ENCODE measurements around the gene HIF1A. TPM values are rescaled to one million over a fixed set of nuclear protein-coding genes. Genes with fewer than 3 reads are reported as not detected.
"Not testable (repeated sequence)": the region's sequence is repeated elsewhere in the genome, so short reads cannot be mapped to it uniquely, and the experiment has no call there.

Gene HIF1A
- total RNA-seq, 2 experiments from 2014 or later: 398 to 417 TPM

DNA sequence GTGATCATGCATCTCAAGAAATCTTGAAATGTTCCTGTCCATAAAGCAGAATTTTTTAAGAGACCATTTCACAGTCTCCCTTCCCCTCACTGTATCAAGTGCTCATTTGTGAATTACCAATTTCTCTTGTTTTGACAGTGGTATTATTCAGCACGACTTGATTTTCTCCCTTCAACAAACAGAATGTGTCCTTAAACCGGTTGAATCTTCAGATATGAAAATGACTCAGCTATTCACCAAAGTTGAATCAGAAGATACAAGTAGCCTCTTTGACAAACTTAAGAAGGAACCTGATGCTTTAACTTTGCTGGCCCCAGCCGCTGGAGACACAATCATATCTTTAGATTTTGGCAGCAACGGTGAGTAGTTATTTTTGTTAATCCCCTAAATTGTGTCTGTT lies 41.4 kb downstream of the HIF1A start:
- peaks cover 25% of the 10 kb centered on the region for H3K4me1 Mint-ChIP-seq (ENCODE audit: low read depth)
- intact Hi-C loops (cut with micrococcal nuclease): no loop called here
- no peaks in the 10 kb centered on the region for H3K9me3 Mint-ChIP-seq
- peaks cover 74% of the 10 kb centered on the region for H3K36me3 Mint-ChIP-seq (ENCODE audit: low read depth)
- peak overlapping the region; percentile 54 for H3K27ac Mint-ChIP-seq
- no peaks in the 10 kb centered on the region for H3K27me3 Mint-ChIP-seq (ENCODE audit: low read depth)
- H3K4me3 Mint-ChIP-seq: no peak overlapping the region
- no peak for DNase-seq
- CTCF ChIA-PET: no interaction called here

DNA sequence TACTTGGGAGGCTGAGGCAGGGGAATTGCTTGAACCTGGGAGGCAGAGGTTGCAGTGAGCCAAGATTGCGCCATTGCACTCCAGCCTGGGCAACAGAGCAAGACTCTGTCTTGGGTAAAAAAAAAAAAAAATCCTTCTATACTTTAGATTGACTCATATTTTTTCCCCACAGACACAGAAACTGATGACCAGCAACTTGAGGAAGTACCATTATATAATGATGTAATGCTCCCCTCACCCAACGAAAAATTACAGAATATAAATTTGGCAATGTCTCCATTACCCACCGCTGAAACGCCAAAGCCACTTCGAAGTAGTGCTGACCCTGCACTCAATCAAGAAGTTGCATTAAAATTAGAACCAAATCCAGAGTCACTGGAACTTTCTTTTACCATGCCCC lies 42.6 kb downstream of the HIF1A start:
- CTCF ChIA-PET: interaction anchor here (0.9 kb wide), 2 partner anchors 39 to 282 kb away, joined by 3 read pairs; no protein-coding TSS in a partner anchor
- Mint-ChIP-seq H3K27ac (peak overlapping the region; percentile 66), H3K27me3 (ENCODE audit: low read depth) (no peaks in the 10 kb centered on the region), H3K9me3 (no peaks in the 10 kb centered on the region), H3K4me3 (no peak overlapping the region), H3K36me3 (ENCODE audit: low read depth) (peaks cover 70% of the 10 kb centered on the region), H3K4me1 (ENCODE audit: low read depth) (peaks cover 25% of the 10 kb centered on the region)
- intact Hi-C loops (cut with micrococcal nuclease): no loop called here
- DNase-seq: no peak

DNA sequence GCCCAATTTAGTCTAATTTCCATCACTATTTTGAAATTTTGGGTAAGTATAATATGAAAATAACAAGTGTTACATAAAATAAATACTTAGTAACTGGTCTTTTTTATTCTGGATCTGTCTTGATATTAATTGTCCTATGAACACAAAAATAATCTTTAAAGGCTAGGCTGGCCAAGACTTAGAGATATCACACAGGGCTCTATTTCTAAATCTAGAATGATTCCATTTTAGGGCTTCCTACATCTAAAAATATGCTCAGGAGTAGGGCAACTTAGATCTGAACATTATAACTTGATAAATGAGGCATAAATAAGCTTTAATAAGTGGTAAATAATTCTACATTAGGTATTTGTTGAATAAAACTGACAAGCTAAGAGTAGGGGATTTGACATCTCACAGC lies 43.8 kb downstream of the HIF1A start:
- Mint-ChIP-seq H3K4me3 (no peak overlapping the region), H3K27ac (peak overlapping the region; percentile 66), H3K4me1 (ENCODE audit: low read depth) (peaks cover 23% of the 10 kb centered on the region), H3K9me3 (no peaks in the 10 kb centered on the region), H3K27me3 (ENCODE audit: low read depth) (no peaks in the 10 kb centered on the region), H3K36me3 (ENCODE audit: low read depth) (peaks cover 71% of the 10 kb centered on the region)
- CTCF ChIA-PET: interaction anchor here (1.0 to 2.1 kb wide), 2 partner anchors 10 to 99 kb away, joined by 6 to 7 read pairs; no protein-coding TSS in a partner anchor
- no peak for DNase-seq
- intact Hi-C loops (cut with micrococcal nuclease): no loop called here

DNA sequence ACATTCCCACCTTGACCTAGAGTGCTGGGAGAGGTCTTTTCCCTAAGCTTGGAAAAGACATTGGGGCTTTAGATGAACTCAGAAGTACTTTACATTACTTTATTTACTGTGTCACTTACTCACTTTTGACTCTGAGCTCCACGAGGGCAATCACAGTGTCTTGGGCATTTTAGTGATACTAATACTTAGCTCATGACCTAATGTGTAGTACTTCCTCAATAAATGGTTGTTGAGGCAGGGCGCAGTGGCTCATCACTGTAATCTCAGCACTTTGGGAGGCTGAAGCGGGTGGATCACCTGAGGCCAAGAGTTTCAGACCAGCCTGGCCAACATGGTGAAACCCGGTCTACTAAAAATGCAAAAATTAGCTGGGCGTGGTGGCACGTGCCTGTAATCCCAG lies 47.1 kb downstream of the HIF1A start:
- CTCF ChIA-PET: interaction anchor here (0.6 to 1.4 kb wide), 7 partner anchors 17 to 426 kb away, joined by 3 to 4 read pairs (median 3); no protein-coding TSS in a partner anchor
- intact Hi-C loops (cut with micrococcal nuclease): no loop called here
- H3K27me3 Mint-ChIP-seq (ENCODE audit: low read depth): no peaks in the 10 kb centered on the region
- no peak for DNase-seq
- peaks cover 16% of the 10 kb centered on the region for H3K4me1 Mint-ChIP-seq (ENCODE audit: low read depth)
- H3K36me3 Mint-ChIP-seq (ENCODE audit: low read depth): peaks cover 67% of the 10 kb centered on the region
- H3K9me3 Mint-ChIP-seq: no peaks in the 10 kb centered on the region
- H3K27ac Mint-ChIP-seq: peak overlapping the region; percentile 18
- H3K4me3 Mint-ChIP-seq: no peak overlapping the region

DNA sequence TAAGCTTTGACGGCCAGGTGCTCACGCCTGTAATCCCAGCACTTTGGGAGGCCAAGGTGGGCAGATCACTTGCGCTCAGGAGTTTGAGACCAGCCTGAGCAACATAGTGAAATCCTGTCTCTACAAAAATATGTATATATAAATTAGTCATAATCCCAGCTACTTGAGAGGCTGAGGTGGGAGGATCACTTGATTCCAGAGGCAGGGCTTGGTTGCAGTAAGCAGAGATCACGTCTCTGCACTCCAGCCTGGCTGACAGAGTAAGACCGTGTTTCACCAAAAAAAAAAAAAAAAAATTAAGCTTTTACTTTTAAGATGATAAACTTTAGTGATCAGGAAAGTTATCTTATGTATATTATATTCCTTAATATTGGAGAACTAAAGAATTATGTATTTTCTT lies 48.9 kb downstream of the HIF1A start:
- intact Hi-C loops (cut with micrococcal nuclease): no loop called here
- Mint-ChIP-seq H3K27ac (peak overlapping the region; percentile 70), H3K4me3 (no peak overlapping the region), H3K36me3 (ENCODE audit: low read depth) (peaks cover 61% of the 10 kb centered on the region), H3K9me3 (no peaks in the 10 kb centered on the region), H3K4me1 (ENCODE audit: low read depth) (peaks cover 18% of the 10 kb centered on the region), H3K27me3 (ENCODE audit: low read depth) (no peaks in the 10 kb centered on the region)
- CTCF ChIA-PET: interaction anchor here (0.6 to 2.2 kb wide), 4 partner anchors 38 to 496 kb away, joined by 3 to 19 read pairs (median 4); no protein-coding TSS in a partner anchor
- no peak for DNase-seq

DNA sequence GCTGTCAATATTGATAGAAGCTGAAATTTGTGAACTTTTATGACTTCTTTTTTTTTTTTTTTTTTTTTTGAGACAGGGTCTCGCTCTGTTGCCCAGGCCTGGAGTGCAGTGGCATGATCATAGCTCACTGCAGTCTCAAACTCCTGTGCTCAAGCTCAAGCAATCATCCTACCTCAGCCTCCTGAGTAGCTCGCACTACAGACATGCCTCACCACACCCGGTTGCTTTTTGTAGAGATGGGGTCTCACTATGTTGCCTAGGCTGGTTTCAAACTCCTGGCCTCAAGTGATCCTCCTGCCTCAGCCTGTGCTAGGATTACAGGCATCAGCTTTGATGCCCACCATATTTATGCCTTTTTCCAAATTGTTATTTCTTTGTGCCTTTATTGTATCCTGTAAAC lies 51.0 kb downstream of the HIF1A start:
- H3K36me3 Mint-ChIP-seq (ENCODE audit: low read depth): peaks cover 54% of the 10 kb centered on the region
- DNase-seq; H3K27ac Mint-ChIP-seq; H3K4me3 Mint-ChIP-seq; H3K9me3 Mint-ChIP-seq; H3K27me3 Mint-ChIP-seq (ENCODE audit: low read depth); intact Hi-C loops (cut with micrococcal nuclease): not testable (repeated sequence)
- H3K4me1 Mint-ChIP-seq (ENCODE audit: low read depth): peaks cover 24% of the 10 kb centered on the region
- CTCF ChIA-PET: interaction anchor here (1.3 kb wide), 1 partner anchor 91 kb away, joined by 5 read pairs; no protein-coding TSS in a partner anchor

DNA sequence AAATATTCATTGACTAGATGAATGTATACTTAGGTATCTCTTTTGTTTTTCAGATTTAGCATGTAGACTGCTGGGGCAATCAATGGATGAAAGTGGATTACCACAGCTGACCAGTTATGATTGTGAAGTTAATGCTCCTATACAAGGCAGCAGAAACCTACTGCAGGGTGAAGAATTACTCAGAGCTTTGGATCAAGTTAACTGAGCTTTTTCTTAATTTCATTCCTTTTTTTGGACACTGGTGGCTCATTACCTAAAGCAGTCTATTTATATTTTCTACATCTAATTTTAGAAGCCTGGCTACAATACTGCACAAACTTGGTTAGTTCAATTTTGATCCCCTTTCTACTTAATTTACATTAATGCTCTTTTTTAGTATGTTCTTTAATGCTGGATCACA lies 51.6 kb downstream of the HIF1A start:
- Mint-ChIP-seq H3K4me3 (no peak overlapping the region), H3K36me3 (ENCODE audit: low read depth) (peaks cover 51% of the 10 kb centered on the region), H3K9me3 (no peaks in the 10 kb centered on the region), H3K27me3 (ENCODE audit: low read depth) (no peaks in the 10 kb centered on the region), H3K27ac (no peak overlapping the region), H3K4me1 (ENCODE audit: low read depth) (peaks cover 24% of the 10 kb centered on the region)
- CTCF ChIA-PET: interaction anchor here (1.3 kb wide), 1 partner anchor 90 kb away, joined by 5 read pairs; no protein-coding TSS in a partner anchor
- no peak for DNase-seq
- intact Hi-C loops (cut with micrococcal nuclease): no loop called here

DNA sequence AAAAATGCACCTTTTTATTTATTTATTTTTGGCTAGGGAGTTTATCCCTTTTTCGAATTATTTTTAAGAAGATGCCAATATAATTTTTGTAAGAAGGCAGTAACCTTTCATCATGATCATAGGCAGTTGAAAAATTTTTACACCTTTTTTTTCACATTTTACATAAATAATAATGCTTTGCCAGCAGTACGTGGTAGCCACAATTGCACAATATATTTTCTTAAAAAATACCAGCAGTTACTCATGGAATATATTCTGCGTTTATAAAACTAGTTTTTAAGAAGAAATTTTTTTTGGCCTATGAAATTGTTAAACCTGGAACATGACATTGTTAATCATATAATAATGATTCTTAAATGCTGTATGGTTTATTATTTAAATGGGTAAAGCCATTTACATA lies 52.0 kb downstream of the HIF1A start:
- intact Hi-C loops (cut with micrococcal nuclease): no loop called here
- no peak overlapping the region for H3K27ac Mint-ChIP-seq
- CTCF ChIA-PET: interaction anchor here (1.3 kb wide), 1 partner anchor 90 kb away, joined by 5 read pairs; no protein-coding TSS in a partner anchor
- H3K27me3 Mint-ChIP-seq (ENCODE audit: low read depth): no peaks in the 10 kb centered on the region
- H3K36me3 Mint-ChIP-seq (ENCODE audit: low read depth): peaks cover 50% of the 10 kb centered on the region
- H3K4me1 Mint-ChIP-seq (ENCODE audit: low read depth): peaks cover 24% of the 10 kb centered on the region
- no peak overlapping the region for H3K4me3 Mint-ChIP-seq
- H3K9me3 Mint-ChIP-seq: no peaks in the 10 kb centered on the region
- no peak for DNase-seq

DNA sequence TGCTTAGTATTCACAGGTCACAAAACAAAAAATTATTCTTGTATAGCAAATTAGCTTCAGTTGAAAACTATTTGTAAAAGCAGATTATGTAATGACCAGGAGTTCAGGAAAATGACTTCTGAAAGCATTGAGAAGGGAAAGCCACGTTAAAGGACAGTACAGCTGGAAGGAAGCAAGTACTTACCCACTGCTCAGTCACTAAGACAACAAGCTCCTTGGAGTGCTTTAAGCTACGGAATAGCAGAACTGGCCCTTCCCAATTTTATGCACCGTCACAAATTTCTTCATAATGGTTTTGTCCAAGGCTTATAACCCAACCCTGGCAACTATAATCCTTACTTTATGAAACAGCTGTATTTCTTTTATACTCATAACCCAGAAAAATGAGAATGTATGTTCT lies 54.0 kb downstream of the HIF1A start:
- Mint-ChIP-seq H3K27me3 (ENCODE audit: low read depth) (no peaks in the 10 kb centered on the region), H3K4me3 (no peak overlapping the region), H3K4me1 (ENCODE audit: low read depth) (peaks cover 24% of the 10 kb centered on the region), H3K27ac (peak overlapping the region; percentile 43), H3K36me3 (ENCODE audit: low read depth) (peaks cover 39% of the 10 kb centered on the region), H3K9me3 (no peaks in the 10 kb centered on the region)
- CTCF ChIA-PET: interaction anchor here (0.5 to 2.1 kb wide), 12 partner anchors 10 to 453 kb away, joined by 3 to 7 read pairs (median 3); no protein-coding TSS in a partner anchor
- intact Hi-C loops (cut with micrococcal nuclease): loop anchor here (2.0 kb wide), 1 partner anchor 20 kb away; no protein-coding TSS in a partner anchor
- no peak for DNase-seq

DNA sequence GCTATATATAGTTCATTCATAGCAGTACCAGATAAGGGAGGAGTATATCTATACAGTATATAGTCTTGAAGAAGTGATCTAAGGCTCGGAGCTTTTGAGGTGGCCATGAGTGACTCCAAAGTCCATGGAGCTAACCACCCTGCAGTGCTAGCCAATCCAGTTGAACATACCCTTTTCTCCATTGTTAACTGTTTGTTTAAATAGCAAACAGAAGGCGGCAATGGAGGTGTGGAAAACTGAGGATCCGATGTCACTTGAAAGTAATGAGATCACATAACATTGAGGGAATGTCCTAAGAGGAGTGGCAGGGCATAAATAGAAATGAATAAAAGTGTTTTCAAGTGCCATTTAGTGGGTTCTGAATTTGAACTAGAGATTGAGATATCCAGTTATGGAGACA lies 54.6 kb downstream of the HIF1A start:
- peaks cover 24% of the 10 kb centered on the region for H3K4me1 Mint-ChIP-seq (ENCODE audit: low read depth)
- CTCF ChIA-PET: interaction anchor here (0.5 to 2.1 kb wide), 10 partner anchors 10 to 295 kb away, joined by 3 to 7 read pairs (median 3); no protein-coding TSS in a partner anchor

DNA sequence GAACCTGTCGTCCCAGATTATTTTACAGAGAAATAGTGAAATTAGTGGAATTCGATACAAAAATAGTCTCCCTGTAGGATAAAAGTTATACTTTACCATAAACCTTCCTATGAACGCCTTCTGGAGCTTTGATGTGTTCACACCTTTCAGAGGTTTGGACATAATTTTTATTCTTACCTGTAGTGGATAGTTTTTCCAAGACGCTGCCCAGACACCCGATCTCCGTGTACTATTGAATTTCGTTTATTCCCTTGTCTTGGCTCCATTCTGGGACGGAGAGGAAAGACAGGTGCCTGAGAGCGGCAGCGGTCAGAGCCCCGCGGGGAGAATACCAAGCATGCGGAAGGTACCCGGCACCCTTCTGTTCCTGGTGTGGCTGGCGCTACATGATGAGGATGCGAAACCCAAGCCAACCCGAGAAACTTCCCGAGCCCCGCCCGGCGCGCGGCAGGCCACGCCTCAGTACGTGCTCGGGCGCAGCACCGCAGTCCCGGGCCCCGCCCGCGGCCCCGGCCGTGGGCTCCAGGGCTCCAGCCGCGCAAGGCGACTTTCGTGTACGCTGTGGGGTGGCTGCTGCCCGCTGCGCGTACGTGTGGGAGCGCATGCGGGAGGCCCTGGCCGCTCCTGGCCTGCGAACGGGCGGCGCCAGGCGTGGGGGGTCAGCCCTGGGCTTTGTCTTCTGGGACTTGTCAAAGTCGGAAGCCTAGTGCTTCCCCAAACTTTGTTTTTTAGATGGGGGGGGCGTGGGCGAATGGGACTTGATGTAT lies 55.6 kb downstream of the HIF1A start:
- peak overlapping the region; percentile 75 for H3K4me3 Mint-ChIP-seq
- H3K4me1 Mint-ChIP-seq (ENCODE audit: low read depth): peaks cover 24% of the 10 kb centered on the region
- peaks cover 26% of the 10 kb centered on the region for H3K36me3 Mint-ChIP-seq (ENCODE audit: low read depth)
- intact Hi-C loops (cut with micrococcal nuclease): loop anchor here (1.0 kb wide), 2 partner anchors 11 to 86 kb away; partner anchors contain the start of gene SNAPC1
- peak overlapping the region; percentile 75 for H3K27ac Mint-ChIP-seq
- no peaks in the 10 kb centered on the region for H3K9me3 Mint-ChIP-seq
- CTCF ChIA-PET: interaction anchor here (0.7 to 2.1 kb wide), 4 partner anchors 11 to 86 kb away, joined by 4 to 7 read pairs (median 4); no protein-coding TSS in a partner anchor
- DNase-seq: peak; percentile 87
- no peaks in the 10 kb centered on the region for H3K27me3 Mint-ChIP-seq (ENCODE audit: low read depth)

More for the DNA sequence above, 54.6 kb downstream of the HIF1A start:
- H3K27ac Mint-ChIP-seq: peak overlapping the region; percentile 44
- DNase-seq: peak; percentile 16
- intact Hi-C loops (cut with micrococcal nuclease): loop anchor here (2.0 kb wide), 1 partner anchor 21 kb away; no protein-coding TSS in a partner anchor
- no peaks in the 10 kb centered on the region for H3K9me3 Mint-ChIP-seq
- H3K4me3 Mint-ChIP-seq: peak overlapping the region; percentile 75
- H3K36me3 Mint-ChIP-seq (ENCODE audit: low read depth): peaks cover 36% of the 10 kb centered on the region
- H3K27me3 Mint-ChIP-seq (ENCODE audit: low read depth): no peaks in the 10 kb centered on the region

DNA sequence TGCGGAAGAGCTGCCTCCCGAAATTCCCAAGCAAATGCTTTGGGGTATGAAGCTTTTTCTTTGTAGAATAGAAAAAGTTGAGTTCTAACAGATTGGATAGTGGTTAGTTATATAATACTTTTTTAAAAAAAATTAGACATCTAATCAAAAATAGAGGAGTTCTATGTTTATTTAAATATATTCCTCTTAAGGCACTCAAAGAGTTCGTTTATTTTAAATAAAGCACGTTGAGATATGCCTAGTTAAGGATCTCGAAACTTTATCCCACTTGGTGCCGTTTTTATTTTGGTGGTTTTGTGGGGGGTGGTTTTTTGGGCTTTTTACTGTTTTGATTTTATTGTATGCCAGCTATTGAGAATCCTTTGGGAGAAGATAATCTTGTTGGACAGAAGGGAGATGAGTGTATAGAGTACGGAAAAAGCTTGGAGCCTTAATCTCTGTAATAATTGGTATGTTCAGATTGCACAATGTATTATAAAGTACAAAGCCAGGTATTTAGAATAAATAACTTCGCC lies 56.2 kb downstream of the HIF1A start:
- DNase-seq: no peak
- peaks cover 21% of the 10 kb centered on the region for H3K4me1 Mint-ChIP-seq (ENCODE audit: low read depth)
- intact Hi-C loops (cut with micrococcal nuclease): loop anchor here (1.0 kb wide), 2 partner anchors 11 to 86 kb away; partner anchors contain the start of gene SNAPC1
- no peak overlapping the region for H3K27ac Mint-ChIP-seq
- CTCF ChIA-PET: interaction anchor here (1.2 to 3.2 kb wide), 2 partner anchors 10 to 86 kb away, joined by 4 to 18 read pairs; no protein-coding TSS in a partner anchor
- no peaks in the 10 kb centered on the region for H3K9me3 Mint-ChIP-seq
- peak overlapping the region; percentile 51 for H3K4me3 Mint-ChIP-seq
- peaks cover 20% of the 10 kb centered on the region for H3K36me3 Mint-ChIP-seq (ENCODE audit: low read depth)
- no peaks in the 10 kb centered on the region for H3K27me3 Mint-ChIP-seq (ENCODE audit: low read depth)

All from activated naive CD4-positive, alpha-beta T cell treated with anti-CD3 and anti-CD28 coated beads for 36 hours (primary cell).